ENCODE results near the gene RNU1-4.

GRCh38 chr1:16724718-16725438, 15.4 kb upstream of the RNU1-4 start:
- TF ChIP-seq CTCF (IDR thresholded peaks at IDR 0.05) (no peak), POLR2A (IDR thresholded peaks at IDR 0.05) (no peak)

Data from thyroid gland (tissue), 4 donors.